Endothelial cell of umbilical vein (primary cell): ENCODE measurements around the gene ATP6V1G2. TPM values are rescaled to one million over a fixed set of nuclear protein-coding genes. Genes with fewer than 3 reads are reported as not detected.

Source experiments
- BruUV-seq: library from RNA; stranded (reverse); fragments of 400-500 nt; replicated peaks from 2 replicates; lab custom pipeline; 2021; lab: Mats Ljungman, UMichigan
- CTCF ChIA-PET: fragments of 300-600, 350-600 bp; sonication (Branson Sonifier 250); formaldehyde crosslinking; loops from one replicate; lab custom pipeline; 2021; ENCODE audit warnings: antibody characterized with exemption, inconsistent platforms; lab: Charles Lee
- POLR2A ChIA-PET: fragments of 300-600, 350-600 bp; sonication (Branson Sonifier 250); formaldehyde crosslinking; loops from one replicate; lab custom pipeline; 2021; ENCODE audit warnings: antibody characterized with exemption, inconsistent platforms; lab: Charles Lee
- DNase-seq: peaks from one replicate; pipeline ENCODE4 v3.0.0-alpha.2; 2011; ENCODE audit warnings: low read depth, low spot score
- FAIRE-seq: peaks from 2 replicates; lab custom pipeline; 2011; peaks lifted over from hg19 to GRCh38; lab: Jason Lieb, UNC
- H2AFZ ChIP-seq: 2 replicates; pipeline ENCODE4 v1.6.0; 2012; ENCODE audit warnings: low read depth, low read length, control low read depth, inconsistent platforms
- H3K27ac ChIP-seq: 2 replicates; pipeline ENCODE4 v1.5.1; 2011; ENCODE audit warnings: low read depth, mild to moderate bottlenecking, control low read depth, low read length, moderate library complexity; ENCODE audit not compliant: insufficient read depth
- H3K27me3 ChIP-seq, 2 experiments: 2 replicates each; pipeline versions ENCODE4 v1.6.0 to v1.6.1; 2011; ENCODE audit warnings: low read length in 2 of 2, mixed read lengths in 1 of 2; ENCODE audit not compliant: control insufficient read depth in 2 of 2, insufficient read depth in 2 of 2
- H3K36me3 ChIP-seq, 2 experiments: 2 replicates in 1 of 2; 3 replicates in 1 of 2; pipeline ENCODE4 v1.5.1; 2011; ENCODE audit warnings: low read length in 2 of 2, mild to moderate bottlenecking in 1 of 2, moderate library complexity in 1 of 2; ENCODE audit not compliant: control insufficient read depth in 2 of 2, insufficient read depth in 2 of 2; ENCODE audit errors: extremely low read depth in 1 of 2
- H3K4me1 ChIP-seq: 3 replicates; pipeline ENCODE4 v1.5.1; 2011; ENCODE audit warnings: mild to moderate bottlenecking, low read length; ENCODE audit not compliant: control insufficient read depth, insufficient read depth; ENCODE audit errors: extremely low read depth
- H3K4me2 ChIP-seq: 2 replicates; pipeline ENCODE4 v1.6.1; 2011; ENCODE audit warnings: low read length, control low read depth, mixed read lengths; ENCODE audit not compliant: insufficient read depth
- H3K4me3 ChIP-seq, 3 experiments: fragments of 200-600 bp in 1 of 3; sonication (generic), shearing (Covaris generic) in 1 of 3; replicated peaks in 1 of 3; 2 replicates each; pipeline ENCODE4 v1.5.1; 2011 to 2016; ENCODE audit warnings: control low read depth in 3 of 3, low read length in 3 of 3, mild to moderate bottlenecking in 2 of 3, inconsistent platforms in 1 of 3, low read depth in 1 of 3, moderate library complexity in 1 of 3; ENCODE audit not compliant: insufficient read depth in 1 of 3
- H3K79me2 ChIP-seq: 2 replicates; pipeline ENCODE4 v1.6.0; 2012; ENCODE audit warnings: low read length, inconsistent platforms; ENCODE audit not compliant: control insufficient read depth, insufficient read depth
- H3K9ac ChIP-seq: replicated peaks from 2 replicates; pipeline ENCODE3; 2011; ENCODE audit warnings: low read length, control low read depth; ENCODE audit not compliant: insufficient read depth; ENCODE audit errors: extremely low read depth
- H3K9me1 ChIP-seq: replicated peaks from 3 replicates; pipeline ENCODE4 v1.6.0; 2011; ENCODE audit warnings: mild to moderate bottlenecking, low read length; ENCODE audit not compliant: control insufficient read depth, insufficient read depth; ENCODE audit errors: extremely low read depth
- H3K9me3 ChIP-seq: replicated peaks from 2 replicates; pipeline ENCODE4 v1.5.1; 2012; ENCODE audit warnings: low read length, inconsistent platforms; ENCODE audit not compliant: control insufficient read depth, insufficient read depth
- H4K20me1 ChIP-seq: replicated peaks from 2 replicates; pipeline ENCODE3; 2011; ENCODE audit warnings: mild to moderate bottlenecking, low read length; ENCODE audit not compliant: control insufficient read depth, insufficient read depth; ENCODE audit errors: extremely low read depth
- FOS ChIP-seq: IDR thresholded peaks from 2 replicates; pipeline ENCODE4 v1.6.1; 2011; ENCODE audit warnings: mild to moderate bottlenecking, low read length, moderate library complexity, borderline replicate concordance; ENCODE audit not compliant: insufficient read depth
- GATA2 ChIP-seq: IDR thresholded peaks from 2 replicates; pipeline ENCODE4 v1.7.0; 2011; ENCODE audit warnings: low read depth, mild to moderate bottlenecking, moderate library complexity, mixed read lengths, low read length; ENCODE audit not compliant: insufficient read length, insufficient read depth
- JUN ChIP-seq: IDR thresholded peaks from 2 replicates; pipeline ENCODE4 v1.6.1; 2011; ENCODE audit warnings: borderline replicate concordance, low read depth; ENCODE audit not compliant: insufficient read length, insufficient read depth
- MYC ChIP-seq: IDR thresholded peaks from one replicate; pipeline ENCODE4 v1.6.1; 2011; ENCODE audit warnings: mild to moderate bottlenecking, low read depth, low read length
- POLR2A ChIP-seq: IDR thresholded peaks from 2 replicates; pipeline ENCODE4 v1.6.1; 2012; ENCODE audit warnings: low read depth, mild to moderate bottlenecking, control low read depth, low read length
- POLR2AphosphoS5 ChIP-seq: IDR thresholded peaks from 2 replicates; pipeline ENCODE4 v1.6.1; 2012; ENCODE audit warnings: low read depth, mild to moderate bottlenecking, control low read depth, low read length, moderate library complexity; ENCODE audit not compliant: insufficient read depth
- dilution Hi-C: fragments of 300-500 bp; cut with MboI; formaldehyde crosslinking; loops from one replicate; pipeline ENCODE4 v1.15.0; 2019; ENCODE audit warnings: low sequenced_read_pairs; ENCODE audit not compliant: extremely low pct_ligation_motif_present
- intact Hi-C: fragments of 100-400 bp; cut with micrococcal nuclease; formaldehyde crosslinking; loops from one replicate; pipeline ENCODE4 v1.10.0; 2022
- polyA plus RNA-seq, 4 experiments: library from polyadenylated mRNA; depleted of rRNA in 3 of 4; stranded (reverse) in 3 of 4; unstranded in 1 of 4; fragments of >200 nt; gene quantifications; 2 replicates each; pipeline versions ENCODE4 v1.2.1 to v1.2.3, GENCODE V29; 2011 to 2012; ENCODE audit warnings: missing spikeins in 1 of 4
- total RNA-seq: library from RNA; stranded (reverse); gene quantifications from 2 replicates; pipeline ENCODE4 v1.2.3, GENCODE V29; 2021
- TF ChIP-seq, protein P1 (sequence below), 2 donors: IDR thresholded peaks; 1 replicate in 1 of 2; 2 replicates in 1 of 2; pipeline ENCODE4 v1.5.1; 2011; ENCODE audit warnings: low read length in 2 of 2, mild to moderate bottlenecking in 2 of 2, moderate library complexity in 2 of 2, control low read depth in 1 of 2, inconsistent platforms in 1 of 2, low read depth in 1 of 2; ENCODE audit not compliant: insufficient read depth in 1 of 2; ENCODE audit errors: extremely low read depth in 1 of 2
- TF ChIP-seq, protein P2 (sequence below): IDR thresholded peaks from 2 replicates; pipeline ENCODE4 v1.6.1; 2011; ENCODE audit not compliant: insufficient read depth, insufficient read length

ATP6V1G2 gene
- total and polyA plus RNA-seq, 2 donors (not counting 3 experiments of a cell fraction or from before 2014, with no cell fraction given), result 0.70 to 0.84 TPM

DNA sequence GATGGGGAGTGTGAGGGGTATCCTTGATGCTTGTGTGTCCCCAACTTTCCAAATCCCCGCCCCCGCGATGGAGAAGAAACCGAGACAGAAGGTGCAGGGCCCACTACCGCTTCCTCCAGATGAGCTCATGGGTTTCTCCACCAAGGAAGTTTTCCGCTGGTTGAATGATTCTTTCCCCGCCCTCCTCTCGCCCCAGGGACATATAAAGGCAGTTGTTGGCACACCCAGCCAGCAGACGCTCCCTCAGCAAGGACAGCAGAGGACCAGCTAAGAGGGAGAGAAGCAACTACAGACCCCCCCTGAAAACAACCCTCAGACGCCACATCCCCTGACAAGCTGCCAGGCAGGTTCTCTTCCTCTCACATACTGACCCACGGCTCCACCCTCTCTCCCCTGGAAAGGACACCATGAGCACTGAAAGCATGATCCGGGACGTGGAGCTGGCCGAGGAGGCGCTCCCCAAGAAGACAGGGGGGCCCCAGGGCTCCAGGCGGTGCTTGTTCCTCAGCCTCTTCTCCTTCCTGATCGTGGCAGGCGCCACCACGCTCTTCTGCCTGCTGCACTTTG lies 29.0 kb upstream of the ATP6V1G2 start, which contains the start of gene TNF:
Gene TNF (plus strand): TSS at position 231 of the 567 bp plus-strand sequence. CDS start 177 bp downstream, at position 408.
- no TSS peak for BruUV-seq
- H3K9me1 ChIP-seq, result no peaks in the 10 kb centered on the region
- intact Hi-C loops, result no loop called here
- FAIRE-seq (no peak), DNase-seq (no peak)
- TF ChIP-seq, protein P1, sequence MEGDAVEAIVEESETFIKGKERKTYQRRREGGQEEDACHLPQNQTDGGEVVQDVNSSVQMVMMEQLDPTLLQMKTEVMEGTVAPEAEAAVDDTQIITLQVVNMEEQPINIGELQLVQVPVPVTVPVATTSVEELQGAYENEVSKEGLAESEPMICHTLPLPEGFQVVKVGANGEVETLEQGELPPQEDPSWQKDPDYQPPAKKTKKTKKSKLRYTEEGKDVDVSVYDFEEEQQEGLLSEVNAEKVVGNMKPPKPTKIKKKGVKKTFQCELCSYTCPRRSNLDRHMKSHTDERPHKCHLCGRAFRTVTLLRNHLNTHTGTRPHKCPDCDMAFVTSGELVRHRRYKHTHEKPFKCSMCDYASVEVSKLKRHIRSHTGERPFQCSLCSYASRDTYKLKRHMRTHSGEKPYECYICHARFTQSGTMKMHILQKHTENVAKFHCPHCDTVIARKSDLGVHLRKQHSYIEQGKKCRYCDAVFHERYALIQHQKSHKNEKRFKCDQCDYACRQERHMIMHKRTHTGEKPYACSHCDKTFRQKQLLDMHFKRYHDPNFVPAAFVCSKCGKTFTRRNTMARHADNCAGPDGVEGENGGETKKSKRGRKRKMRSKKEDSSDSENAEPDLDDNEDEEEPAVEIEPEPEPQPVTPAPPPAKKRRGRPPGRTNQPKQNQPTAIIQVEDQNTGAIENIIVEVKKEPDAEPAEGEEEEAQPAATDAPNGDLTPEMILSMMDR (IDR thresholded peaks at IDR 0.05; ENCODE audit: extremely low read depth in 1 of 2, insufficient read depth in 1 of 2, low read depth in 1 of 2, low read length in 2 of 2), result no peak
- TF ChIP-seq MYC (no peak), POLR2AphosphoS5 (no peak), JUN (no peak), GATA2 (no peak), POLR2A (no peak), FOS (no peak)
- TF ChIP-seq, protein P2, sequence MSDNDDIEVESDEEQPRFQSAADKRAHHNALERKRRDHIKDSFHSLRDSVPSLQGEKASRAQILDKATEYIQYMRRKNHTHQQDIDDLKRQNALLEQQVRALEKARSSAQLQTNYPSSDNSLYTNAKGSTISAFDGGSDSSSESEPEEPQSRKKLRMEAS, result no peak
- ChIA-PET POLR2A (no interaction called here), CTCF (interaction anchor here (4.2 to 32.6 kb wide), 3 partner anchors 10 to 20 kb away, joined by 16 to 1517 read pairs (median 286); partner anchors contain the start of genes ATP6V1G2, DDX39B, LST1 and NCR3)
- H2AFZ ChIP-seq, result no peak within 1 kb of the TSS
- H3K79me2 ChIP-seq, result no peaks in the 10 kb centered on the region
- H3K36me3 ChIP-seq, result no peaks in the 10 kb centered on the region
- H3K27me3 ChIP-seq, result no peaks in the 10 kb centered on the region
- no peak within 1 kb of the TSS for H3K4me2 ChIP-seq
- H3K9ac ChIP-seq, result no peak within 1 kb of the TSS
- no peaks in the 10 kb centered on the region for H3K9me3 ChIP-seq
- dilution Hi-C loops, result no loop called here
- peaks cover 3% of the 10 kb centered on the region for H3K4me1 ChIP-seq
- no peak within 1 kb of the TSS for H3K27ac ChIP-seq
- no peaks in the 10 kb centered on the region for H4K20me1 ChIP-seq
- H3K4me3 ChIP-seq, result no peak within 1 kb of the TSS
